ENCODE data around the gene SIPA1L3.

DNA sequence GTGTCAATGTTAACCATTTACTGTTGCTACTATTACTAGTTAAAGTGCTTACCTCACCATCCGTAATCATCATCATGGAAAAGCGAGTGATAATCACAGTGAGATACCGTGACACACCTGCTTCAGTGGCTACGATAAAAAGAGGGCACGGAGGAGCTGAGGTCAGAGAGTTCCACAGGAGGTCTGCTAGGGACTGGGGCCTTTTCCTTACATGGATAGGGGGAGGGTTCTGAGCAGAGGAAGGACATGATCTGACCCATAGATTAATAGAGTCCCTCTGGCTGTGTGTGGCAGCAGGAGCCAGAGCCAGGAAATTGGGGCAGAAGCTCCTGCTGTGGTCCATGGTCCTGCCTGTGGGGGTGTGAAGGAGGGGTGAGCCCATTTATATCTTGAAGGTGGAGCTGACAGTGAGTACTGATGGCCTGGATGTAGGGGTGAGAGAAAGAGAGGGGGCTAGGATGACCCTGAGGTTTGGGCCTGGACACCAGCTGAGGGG lies 136.7 kb downstream of the SIPA1L3 start:
- TF ChIP-seq, protein P1, sequence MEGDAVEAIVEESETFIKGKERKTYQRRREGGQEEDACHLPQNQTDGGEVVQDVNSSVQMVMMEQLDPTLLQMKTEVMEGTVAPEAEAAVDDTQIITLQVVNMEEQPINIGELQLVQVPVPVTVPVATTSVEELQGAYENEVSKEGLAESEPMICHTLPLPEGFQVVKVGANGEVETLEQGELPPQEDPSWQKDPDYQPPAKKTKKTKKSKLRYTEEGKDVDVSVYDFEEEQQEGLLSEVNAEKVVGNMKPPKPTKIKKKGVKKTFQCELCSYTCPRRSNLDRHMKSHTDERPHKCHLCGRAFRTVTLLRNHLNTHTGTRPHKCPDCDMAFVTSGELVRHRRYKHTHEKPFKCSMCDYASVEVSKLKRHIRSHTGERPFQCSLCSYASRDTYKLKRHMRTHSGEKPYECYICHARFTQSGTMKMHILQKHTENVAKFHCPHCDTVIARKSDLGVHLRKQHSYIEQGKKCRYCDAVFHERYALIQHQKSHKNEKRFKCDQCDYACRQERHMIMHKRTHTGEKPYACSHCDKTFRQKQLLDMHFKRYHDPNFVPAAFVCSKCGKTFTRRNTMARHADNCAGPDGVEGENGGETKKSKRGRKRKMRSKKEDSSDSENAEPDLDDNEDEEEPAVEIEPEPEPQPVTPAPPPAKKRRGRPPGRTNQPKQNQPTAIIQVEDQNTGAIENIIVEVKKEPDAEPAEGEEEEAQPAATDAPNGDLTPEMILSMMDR (IDR thresholded peaks at IDR 0.05), result no peak
- no peak for TF ChIP-seq TCF7L2 (IDR thresholded peaks at IDR 0.05; ENCODE audit: low read depth, low read length)

All from Panc1 (cell line).